ENCODE measurements around the gene MAOA. TPM values are rescaled to one million over a fixed set of nuclear protein-coding genes. Genes with fewer than 3 reads are reported as not detected.

The MAOA gene
- total RNA-seq, 1 experiment from 2014 or later, result 6.3 TPM

- Histone ChIP-seq H3K36me3 (ENCODE audit: low read depth, low read length) (no peaks in the 10 kb centered on the region), H3K9me2 (replicated peaks; ENCODE audit: low read length) (no peaks in the 10 kb centered on the region), H3K4me1 (ENCODE audit: insufficient read depth, low read length) (peaks cover 25% of the 10 kb centered on the region), H3F3A (ENCODE audit: low read length, unreplicated experiment) (peaks cover 5% of the 10 kb centered on the region), H3K27ac (ENCODE audit: low read length) (no peak overlapping the region), H3K9me3 (ENCODE audit: low read length) (no peaks in the 10 kb centered on the region), H3K4me2 (ENCODE audit: low read length) (peak overlapping the region; percentile 13; the same call in 1 of the 2 replicates), H3K79me2 (ENCODE audit: low read length) (no peaks in the 10 kb centered on the region), H3K27me3 (ENCODE audit: low read length) (no peaks in the 10 kb centered on the region), H2AFZ (ENCODE audit: low read length) (no peak overlapping the region), H4K20me1 (ENCODE audit: low read length) (no peaks in the 10 kb centered on the region), H3K4me3 (ENCODE audit: low read length) (no peak overlapping the region), H3K9ac (ENCODE audit: low read length) (no peak overlapping the region)
- TF ChIP-seq EZH2phosphoT487 (IDR thresholded peaks at IDR 0.05; ENCODE audit: borderline replicate concordance, low read length) (no peak), EZH2 (IDR thresholded peaks at IDR 0.05; ENCODE audit: low read length, unreplicated experiment) (no peak), CTCF (conservative IDR thresholded peaks at IDR 0.05; ENCODE audit: low read depth, low read length) (no peak)
- no TSS peak for BruUV-seq (replicated peaks)
- DNase-seq (peak; percentile 47), ATAC-seq (peak; percentile 54; the same call in 1 of the 2 replicates)
- intact Hi-C loops (cut with micrococcal nuclease), result no loop called here
- ChIA-PET POLR2A (ENCODE audit: unreplicated experiment) (no interaction called here), CTCF (no interaction called here)
These were observed 32.5 kb downstream of the MAOA start for GRCh38 chrX:43688586-43688985.

- intact Hi-C loops (cut with micrococcal nuclease), result no loop called here
- peaks cover 28% of the 10 kb centered on the region for H3K4me1 ChIP-seq (ENCODE audit: insufficient read depth, low read length)
- no peaks in the 10 kb centered on the region for H3K36me3 ChIP-seq (ENCODE audit: low read depth, low read length)
- no peaks in the 10 kb centered on the region for H3K79me2 ChIP-seq (ENCODE audit: low read length)
- no TSS peak for BruUV-seq (replicated peaks)
- H3F3A ChIP-seq (ENCODE audit: low read length, unreplicated experiment), result peaks cover 6% of the 10 kb centered on the region
- no peak overlapping the region for H2AFZ ChIP-seq (ENCODE audit: low read length)
- peak; percentile 82 for DNase-seq
- peak overlapping the region; percentile 39 for H3K9ac ChIP-seq (ENCODE audit: low read length)
- TF ChIP-seq CTCF (conservative IDR thresholded peaks at IDR 0.05; ENCODE audit: low read depth, low read length) (no peak), EZH2phosphoT487 (IDR thresholded peaks at IDR 0.05; ENCODE audit: borderline replicate concordance, low read length) (no peak), EZH2 (IDR thresholded peaks at IDR 0.05; ENCODE audit: low read length, unreplicated experiment) (no peak)
- no peak overlapping the region for H3K4me3 ChIP-seq (ENCODE audit: low read length)
- H3K4me2 ChIP-seq (ENCODE audit: low read length), result peak overlapping the region; percentile 59
- no peaks in the 10 kb centered on the region for H3K9me2 ChIP-seq (replicated peaks; ENCODE audit: low read length)
- peak overlapping the region; percentile 91 for H3K27ac ChIP-seq (ENCODE audit: low read length)
- ChIA-PET POLR2A (ENCODE audit: unreplicated experiment) (no interaction called here), CTCF (no interaction called here)
- H3K9me3 ChIP-seq (ENCODE audit: low read length), result no peaks in the 10 kb centered on the region
- no peaks in the 10 kb centered on the region for H4K20me1 ChIP-seq (ENCODE audit: low read length)
- no peaks in the 10 kb centered on the region for H3K27me3 ChIP-seq (ENCODE audit: low read length)
- ATAC-seq, result peak; percentile 48
These were observed 37.7 kb downstream of the MAOA start for GRCh38 chrX:43693602-43694406.

GRCh38 chrX:43699475-43699874 lies 43.4 kb downstream of the MAOA start:
- H3F3A ChIP-seq (ENCODE audit: low read length, unreplicated experiment), result no peaks in the 10 kb centered on the region
- no peaks in the 10 kb centered on the region for H3K9me2 ChIP-seq (replicated peaks; ENCODE audit: low read length)
- no TSS peak for BruUV-seq (replicated peaks)
- no peak overlapping the region for H3K27ac ChIP-seq (ENCODE audit: low read length)
- H4K20me1 ChIP-seq (ENCODE audit: low read length), result no peaks in the 10 kb centered on the region
- H3K36me3 ChIP-seq (ENCODE audit: low read depth, low read length), result no peaks in the 10 kb centered on the region
- DNase-seq (no peak), ATAC-seq (no peak)
- H3K4me3 ChIP-seq (ENCODE audit: low read length), result no peak overlapping the region
- ChIA-PET POLR2A (ENCODE audit: unreplicated experiment) (no interaction called here), CTCF (no interaction called here)
- H3K4me1 ChIP-seq (ENCODE audit: insufficient read depth, low read length), result peaks cover 33% of the 10 kb centered on the region
- TF ChIP-seq EZH2 (IDR thresholded peaks at IDR 0.05; ENCODE audit: low read length, unreplicated experiment) (no peak), EZH2phosphoT487 (IDR thresholded peaks at IDR 0.05; ENCODE audit: borderline replicate concordance, low read length) (no peak), CTCF (conservative IDR thresholded peaks at IDR 0.05; ENCODE audit: low read depth, low read length) (no peak)
- H3K79me2 ChIP-seq (ENCODE audit: low read length), result no peaks in the 10 kb centered on the region
- no peak overlapping the region for H3K9ac ChIP-seq (ENCODE audit: low read length)
- no peak overlapping the region for H3K4me2 ChIP-seq (ENCODE audit: low read length)
- no peak overlapping the region for H2AFZ ChIP-seq (ENCODE audit: low read length)
- intact Hi-C loops (cut with micrococcal nuclease), result no loop called here
- H3K9me3 ChIP-seq (ENCODE audit: low read length), result no peaks in the 10 kb centered on the region
- H3K27me3 ChIP-seq (ENCODE audit: low read length), result no peaks in the 10 kb centered on the region
